Caco-2 (cell line): Measurements from ENCODE around the gene SOX5. TPM values are rescaled to one million over a fixed set of nuclear protein-coding genes. Genes with fewer than 3 reads are reported as not detected.
"Not testable (repeated sequence)": the region's sequence is repeated elsewhere in the genome, so short reads cannot be mapped to it uniquely, and the experiment has no call there.

Experiments used
- BruUV-seq: library from RNA; stranded (reverse); fragments of 400-500 nt; replicated peaks from 2 replicates; lab custom pipeline; 2021; lab: Mats Ljungman, UMichigan
- CTCF ChIA-PET: fragments of 300-600 bp; sonication (Branson Sonifier 250); formaldehyde crosslinking; loops from one replicate; lab custom pipeline; 2022; ENCODE audit warnings: antibody characterized with exemption; lab: Charles Lee
- POLR2A ChIA-PET: fragments of 300-600 bp; sonication (Branson Sonifier 250); formaldehyde crosslinking; loops from one replicate; lab custom pipeline; 2022; ENCODE audit warnings: antibody characterized with exemption; lab: Charles Lee
- DNase-seq, 2 experiments: peaks; one replicate each; pipeline versions ENCODE4 v3.0.0 to v3.0.0-alpha.2; 2020 to 2022
- H3K27me3 ChIP-seq: replicated peaks from 2 replicates; pipeline ENCODE4 v1.6.0; 2011; ENCODE audit warnings: low read length; ENCODE audit not compliant: control insufficient read depth, insufficient read depth
- H3K36me3 ChIP-seq: 2 replicates; pipeline ENCODE4 v1.5.1; 2011; ENCODE audit warnings: low read length; ENCODE audit not compliant: control insufficient read depth, insufficient read depth
- H3K4me1 ChIP-seq: fragments of 250-450 bp; sonication (Bioruptor Pico); 2 replicates; pipeline ENCODE4 v1.5.1; 2020; ENCODE audit warnings: mild to moderate bottlenecking
- H3K4me3 ChIP-seq: 2 replicates; pipeline ENCODE4 v1.5.1; 2011; ENCODE audit warnings: low read depth, mild to moderate bottlenecking, control low read depth, low read length
- H3K9me3 ChIP-seq: fragments of 250-450 bp; sonication (Bioruptor Pico); 2 replicates; pipeline ENCODE4 v1.5.1; 2020; ENCODE audit warnings: mild to moderate bottlenecking, moderate library complexity
- H3K27ac Mint-ChIP-seq: one replicate; pipeline ENCODE4 v1.8.0; 2022; ENCODE audit warnings: mixed read lengths; ENCODE audit not compliant: unreplicated experiment
- H3K27me3 Mint-ChIP-seq: one replicate; pipeline ENCODE4 v1.8.0; 2022; ENCODE audit warnings: mixed read lengths; ENCODE audit not compliant: insufficient read depth, unreplicated experiment
- H3K36me3 Mint-ChIP-seq: one replicate; pipeline ENCODE4 v1.8.0; 2022; ENCODE audit warnings: mild to moderate bottlenecking, mixed read lengths; ENCODE audit not compliant: insufficient read depth, unreplicated experiment
- H3K4me1 Mint-ChIP-seq: one replicate; pipeline ENCODE4 v1.8.0; 2022; ENCODE audit warnings: low read depth, mixed read lengths; ENCODE audit not compliant: unreplicated experiment
- H3K4me3 Mint-ChIP-seq: one replicate; pipeline ENCODE4 v1.8.0; 2022; ENCODE audit warnings: mild to moderate bottlenecking, moderate library complexity, mixed read lengths; ENCODE audit not compliant: unreplicated experiment
- H3K9me3 Mint-ChIP-seq: one replicate; pipeline ENCODE4 v1.8.0; 2022; ENCODE audit warnings: mixed read lengths; ENCODE audit not compliant: unreplicated experiment
- intact Hi-C: fragments of 100-400 bp; cut with micrococcal nuclease; formaldehyde crosslinking; loops from one replicate; pipeline ENCODE4 v1.10.0; 2022; ENCODE audit not compliant: unreplicated experiment
- total RNA-seq: library from RNA; stranded (reverse); gene quantifications from 2 replicates; pipeline ENCODE4 v1.2.3, GENCODE V29; 2022
- TF ChIP-seq, protein P1 (sequence below), 2 experiments: fragments of 200-600 bp in 1 of 2; IDR thresholded peaks; 1 replicate in 1 of 2; 2 replicates in 1 of 2; pipeline versions ENCODE4 v1.5.1 to v1.8.0; 2011 to 2022; ENCODE audit warnings: antibody characterized with exemption in 1 of 2, control low read depth in 1 of 2, inconsistent platforms in 1 of 2, low read depth in 1 of 2, low read length in 1 of 2, mild to moderate bottlenecking in 1 of 2, moderate library complexity in 1 of 2; ENCODE audit not compliant: insufficient read depth in 1 of 2, severe bottlenecking in 1 of 2, unreplicated experiment in 1 of 2

Gene SOX5
- total RNA-seq, 1 experiment from 2014 or later = 15.4 TPM

DNA sequence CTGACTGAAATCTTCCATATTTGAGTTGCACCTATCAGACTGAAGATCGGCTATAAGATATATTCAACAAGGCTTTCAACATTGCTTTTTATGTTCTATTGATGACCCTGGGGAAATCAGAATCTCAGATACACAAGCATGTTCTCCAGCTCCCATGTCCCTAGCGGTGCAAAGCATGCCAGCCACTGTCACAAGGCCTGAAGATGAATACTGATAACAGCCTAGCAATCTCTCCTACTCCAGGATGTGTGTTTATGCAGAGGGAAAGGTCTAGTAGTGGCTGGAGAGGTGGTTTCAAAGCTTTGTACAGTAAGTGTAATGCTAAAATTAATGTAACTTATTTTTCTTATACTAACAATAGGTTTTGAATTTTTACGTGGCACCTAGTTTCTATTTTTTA, 64.6 kb downstream of the SOX5 start:
- Mint-ChIP-seq H3K27ac (no peak overlapping the region), H3K36me3 (no peaks in the 10 kb centered on the region), H3K4me3 (no peak overlapping the region), H3K4me1 (no peaks in the 10 kb centered on the region), H3K27me3 (no peaks in the 10 kb centered on the region), H3K9me3 (no peaks in the 10 kb centered on the region)
- Histone ChIP-seq H3K36me3 (no peaks in the 10 kb centered on the region), H3K9me3 (no peaks in the 10 kb centered on the region), H3K27me3 (no peaks in the 10 kb centered on the region), H3K4me1 (peaks cover 4% of the 10 kb centered on the region; the same call in 1 of the 2 replicates), H3K4me3 (no peak overlapping the region)
- TF ChIP-seq, protein P1, sequence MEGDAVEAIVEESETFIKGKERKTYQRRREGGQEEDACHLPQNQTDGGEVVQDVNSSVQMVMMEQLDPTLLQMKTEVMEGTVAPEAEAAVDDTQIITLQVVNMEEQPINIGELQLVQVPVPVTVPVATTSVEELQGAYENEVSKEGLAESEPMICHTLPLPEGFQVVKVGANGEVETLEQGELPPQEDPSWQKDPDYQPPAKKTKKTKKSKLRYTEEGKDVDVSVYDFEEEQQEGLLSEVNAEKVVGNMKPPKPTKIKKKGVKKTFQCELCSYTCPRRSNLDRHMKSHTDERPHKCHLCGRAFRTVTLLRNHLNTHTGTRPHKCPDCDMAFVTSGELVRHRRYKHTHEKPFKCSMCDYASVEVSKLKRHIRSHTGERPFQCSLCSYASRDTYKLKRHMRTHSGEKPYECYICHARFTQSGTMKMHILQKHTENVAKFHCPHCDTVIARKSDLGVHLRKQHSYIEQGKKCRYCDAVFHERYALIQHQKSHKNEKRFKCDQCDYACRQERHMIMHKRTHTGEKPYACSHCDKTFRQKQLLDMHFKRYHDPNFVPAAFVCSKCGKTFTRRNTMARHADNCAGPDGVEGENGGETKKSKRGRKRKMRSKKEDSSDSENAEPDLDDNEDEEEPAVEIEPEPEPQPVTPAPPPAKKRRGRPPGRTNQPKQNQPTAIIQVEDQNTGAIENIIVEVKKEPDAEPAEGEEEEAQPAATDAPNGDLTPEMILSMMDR (IDR thresholded peaks at IDR 0.05; ENCODE audit: insufficient read depth in 1 of 2, low read depth in 1 of 2, low read length in 1 of 2, severe bottlenecking in 1 of 2, unreplicated experiment in 1 of 2) = no peak
- intact Hi-C loops = no loop called here
- CTCF ChIA-PET = no interaction called here
- POLR2A ChIA-PET = no interaction called here
- no peak for DNase-seq
- BruUV-seq = no TSS peak

DNA sequence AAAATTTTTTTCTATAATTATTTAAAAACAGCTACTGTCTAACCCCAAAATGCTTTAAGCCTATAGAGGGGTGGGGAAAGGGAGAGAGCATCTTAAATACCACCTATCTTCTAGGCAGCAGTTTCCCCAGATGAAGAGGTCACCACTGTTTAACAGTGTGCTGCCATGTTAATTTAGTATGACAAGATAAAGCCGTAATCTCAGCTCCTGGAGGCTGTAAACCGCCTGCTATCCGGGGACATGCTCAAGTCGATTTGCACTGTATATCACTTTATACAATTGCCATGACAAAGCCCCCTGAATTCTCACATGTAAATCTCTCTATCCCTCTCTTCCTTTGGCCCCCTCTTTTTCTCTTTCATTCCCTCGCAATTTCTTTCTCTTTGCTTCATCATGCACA, 68.5 kb downstream of the SOX5 start:
- no peaks in the 10 kb centered on the region for H3K36me3 Mint-ChIP-seq
- no peak overlapping the region for H3K27ac Mint-ChIP-seq
- no TSS peak for BruUV-seq
- Histone ChIP-seq H3K4me1 (peaks cover 4% of the 10 kb centered on the region; the same call in 1 of the 2 replicates), H3K36me3 (no peaks in the 10 kb centered on the region), H3K27me3 (no peaks in the 10 kb centered on the region), H3K9me3 (no peaks in the 10 kb centered on the region), H3K4me3 (no peak overlapping the region)
- CTCF ChIA-PET = no interaction called here
- no peak for DNase-seq
- intact Hi-C loops = no loop called here
- TF ChIP-seq, protein P1 (IDR thresholded peaks at IDR 0.05; ENCODE audit: insufficient read depth in 1 of 2, low read depth in 1 of 2, low read length in 1 of 2, severe bottlenecking in 1 of 2, unreplicated experiment in 1 of 2) = no peak
- H3K4me3 Mint-ChIP-seq = no peak overlapping the region
- H3K9me3 Mint-ChIP-seq = no peaks in the 10 kb centered on the region
- POLR2A ChIA-PET = no interaction called here
- no peaks in the 10 kb centered on the region for H3K4me1 Mint-ChIP-seq
- no peaks in the 10 kb centered on the region for H3K27me3 Mint-ChIP-seq

DNA sequence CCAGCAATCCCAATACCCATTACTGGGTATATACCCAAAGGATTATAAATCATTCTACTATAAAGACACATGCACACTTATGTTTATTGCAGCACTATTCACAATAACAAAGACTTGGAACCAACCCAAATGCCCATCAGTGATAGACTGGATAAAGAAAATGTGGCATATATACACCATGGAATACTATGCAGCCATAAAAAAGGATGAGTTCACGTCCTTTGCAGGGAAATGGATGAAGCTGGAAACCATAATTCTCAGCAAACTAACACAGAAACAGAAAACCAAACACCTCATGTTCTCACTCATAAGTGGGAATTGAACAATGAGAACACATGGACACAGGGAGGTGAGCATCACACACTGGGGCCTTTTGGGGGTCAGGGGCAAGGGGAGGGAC, 72.9 kb downstream of the SOX5 start:
- H3K4me3 Mint-ChIP-seq, H3K4me3 ChIP-seq, H3K27ac Mint-ChIP-seq, H3K9me3 Mint-ChIP-seq, POLR2A ChIA-PET, CTCF ChIA-PET, H3K9me3 ChIP-seq, H3K4me1 Mint-ChIP-seq, BruUV-seq, H3K4me1 ChIP-seq, intact Hi-C loops, H3K36me3 Mint-ChIP-seq, H3K27me3 ChIP-seq, H3K27me3 Mint-ChIP-seq, DNase-seq, H3K36me3 ChIP-seq: not testable (repeated sequence)

DNA sequence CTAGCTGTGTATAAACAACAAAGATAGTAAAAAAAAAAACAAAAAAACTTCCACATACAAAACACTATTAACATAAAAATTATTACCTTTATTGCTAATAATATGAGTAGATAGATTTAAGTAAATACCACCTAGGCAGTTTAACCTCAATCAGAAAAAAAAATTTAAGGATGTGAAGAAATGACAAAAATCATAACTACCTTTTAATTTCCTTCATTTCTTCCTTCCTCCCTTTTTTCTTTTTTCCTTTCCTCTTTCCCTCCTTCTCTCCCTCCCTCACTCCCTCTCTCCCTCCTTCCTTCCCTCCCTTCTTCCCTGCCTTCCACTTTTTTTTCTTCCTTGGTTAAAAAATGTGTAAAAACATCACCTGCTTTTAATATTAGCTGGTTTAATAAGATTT, 81.7 kb downstream of the SOX5 start:
- H3K36me3 ChIP-seq = no peaks in the 10 kb centered on the region
- Mint-ChIP-seq H3K4me1 (no peaks in the 10 kb centered on the region), H3K36me3 (no peaks in the 10 kb centered on the region), H3K9me3 (no peaks in the 10 kb centered on the region), H3K27ac (no peak overlapping the region), H3K4me3 (no peak overlapping the region), H3K27me3 (no peaks in the 10 kb centered on the region)
- DNase-seq = no peak
- POLR2A ChIA-PET = no interaction called here
- H3K27me3 ChIP-seq = no peaks in the 10 kb centered on the region
- BruUV-seq = no TSS peak
- no peaks in the 10 kb centered on the region for H3K9me3 ChIP-seq
- TF ChIP-seq, protein P1 (IDR thresholded peaks at IDR 0.05; ENCODE audit: insufficient read depth in 1 of 2, low read depth in 1 of 2, low read length in 1 of 2, severe bottlenecking in 1 of 2, unreplicated experiment in 1 of 2) = no peak
- H3K4me3 ChIP-seq = no peak overlapping the region
- CTCF ChIA-PET = no interaction called here
- H3K4me1 ChIP-seq = no peaks in the 10 kb centered on the region
- intact Hi-C loops = no loop called here
